CD14-positive monocyte (primary cell): Measurements from ENCODE around the gene PCGF3. TPM values are rescaled to one million over a fixed set of nuclear protein-coding genes. Genes with fewer than 3 reads are reported as not detected.

Experiments used
- DNase-seq, 3 donors: peaks; one replicate each; pipeline ENCODE4 v3.0.0-alpha.2; 2011 to 2022
- H2AFZ ChIP-seq: 2 replicates; pipeline ENCODE4 v1.6.0; 2012; ENCODE audit warnings: mild to moderate bottlenecking, low read depth, low read length, inconsistent platforms; ENCODE audit not compliant: insufficient read depth, poor library complexity, severe bottlenecking
- H3K27ac ChIP-seq, 2 donors: 1 replicate in 1 of 2; 2 replicates in 1 of 2; pipeline ENCODE4 v1.5.1; 2012 to 2013; ENCODE audit warnings: low read length in 2 of 2, control low read depth in 1 of 2, inconsistent platforms in 1 of 2, low read depth in 1 of 2, mild to moderate bottlenecking in 1 of 2
- H3K27me3 ChIP-seq, 2 donors: one replicate each; pipeline versions ENCODE4 v1.6.0 to v1.6.1; 2011 to 2013; ENCODE audit warnings: low read length in 2 of 2; ENCODE audit not compliant: control insufficient read depth in 2 of 2, insufficient read depth in 2 of 2
- H3K36me3 ChIP-seq, 2 donors: replicated peaks in 1 of 2; 1 replicate in 1 of 2; 2 replicates in 1 of 2; pipeline versions ENCODE4 v1.5.1 to v1.6.1; 2012 to 2013; ENCODE audit warnings: low read length in 2 of 2, control low read depth in 1 of 2, inconsistent platforms in 1 of 2, mild to moderate bottlenecking in 1 of 2; ENCODE audit not compliant: insufficient read depth in 2 of 2, control insufficient read depth in 1 of 2
- H3K4me1 ChIP-seq, 2 donors: 1 replicate in 1 of 2; 2 replicates in 1 of 2; pipeline versions ENCODE4 v1.5.1 to v1.6.1; 2012 to 2013; ENCODE audit warnings: low read length in 2 of 2, control low read depth in 1 of 2, inconsistent platforms in 1 of 2, mild to moderate bottlenecking in 1 of 2, moderate library complexity in 1 of 2; ENCODE audit not compliant: insufficient read depth in 2 of 2, control insufficient read depth in 1 of 2
- H3K4me2 ChIP-seq: replicated peaks from 2 replicates; pipeline ENCODE3; 2012; ENCODE audit warnings: low read length, moderate library complexity, mild to moderate bottlenecking; ENCODE audit not compliant: poor library complexity, severe bottlenecking; ENCODE audit errors: extremely low read depth
- H3K4me3 ChIP-seq, 3 experiments: fragments of 200-600 bp in 1 of 3; sonication (generic) in 1 of 3; replicated peaks in 1 of 3; 1 replicate in 2 of 3; 2 replicates in 1 of 3; pipeline ENCODE4 v1.5.1; 2011 to 2013; ENCODE audit warnings: low read length in 3 of 3, mild to moderate bottlenecking in 3 of 3, control low read depth in 2 of 3, low read depth in 2 of 3, inconsistent platforms in 1 of 3, moderate library complexity in 1 of 3
- H3K79me2 ChIP-seq: 2 replicates; pipeline ENCODE4 v1.6.0; 2012; ENCODE audit warnings: mild to moderate bottlenecking, control low read depth, inconsistent platforms, low read length, moderate library complexity; ENCODE audit not compliant: insufficient read depth
- H3K9ac ChIP-seq: 2 replicates; pipeline ENCODE4 v1.6.0; 2017; ENCODE audit warnings: low read length, mild to moderate bottlenecking; ENCODE audit not compliant: insufficient read depth, poor library complexity, severe bottlenecking
- H3K9me3 ChIP-seq, 2 donors: replicated peaks in 1 of 2; 1 replicate in 1 of 2; 2 replicates in 1 of 2; pipeline versions ENCODE4 v1.5.1 to v1.6.1; 2012 to 2013; ENCODE audit warnings: low read length in 2 of 2, control low read depth in 1 of 2; ENCODE audit not compliant: control insufficient read depth in 1 of 2, insufficient read depth in 1 of 2
- H4K20me1 ChIP-seq: 2 replicates; pipeline ENCODE4 v1.6.0; 2012; ENCODE audit warnings: mild to moderate bottlenecking, low read length, control low read depth, moderate library complexity; ENCODE audit not compliant: insufficient read depth
- H3K27ac Mint-ChIP-seq, 7 donors: one replicate each; pipeline ENCODE4 v1.8.0; 2020; ENCODE audit warnings: mild to moderate bottlenecking in 7 of 7, mixed read lengths in 7 of 7, moderate library complexity in 6 of 7, inconsistent platforms in 2 of 7
- H3K27me3 Mint-ChIP-seq, 3 donors: one replicate each; pipeline ENCODE4 v1.8.0; 2021 to 2022; ENCODE audit warnings: low read depth in 3 of 3, mild to moderate bottlenecking in 3 of 3, mixed read lengths in 3 of 3, moderate library complexity in 3 of 3, inconsistent platforms in 1 of 3
- H3K36me3 Mint-ChIP-seq, 2 donors: one replicate each; pipeline ENCODE4 v1.8.0; 2020; ENCODE audit warnings: mixed read lengths in 2 of 2, inconsistent platforms in 1 of 2, mild to moderate bottlenecking in 1 of 2
- H3K4me1 Mint-ChIP-seq: one replicate; pipeline ENCODE4 v1.8.0; 2020; ENCODE audit warnings: mild to moderate bottlenecking, mixed read lengths
- H3K4me3 Mint-ChIP-seq, 2 donors: one replicate each; pipeline ENCODE4 v1.8.0; 2020; ENCODE audit warnings: mild to moderate bottlenecking in 2 of 2, mixed read lengths in 2 of 2, moderate library complexity in 1 of 2
- H3K9me3 Mint-ChIP-seq, 7 donors: one replicate each; pipeline ENCODE4 v1.8.0; 2020 to 2022; ENCODE audit warnings: mixed read lengths in 7 of 7, mild to moderate bottlenecking in 6 of 7, moderate library complexity in 6 of 7, inconsistent platforms in 2 of 7
- whole genome bisulfite sequencing: methylation state at CpG from one replicate; pipeline ENCODE4 v1.1.5; 2013; ENCODE audit warnings: missing lambda C conversion rate; ENCODE audit not compliant: insufficient coverage; 5-methylcytosine and 5-hydroxymethylcytosine counted together
- intact Hi-C, 2 donors: fragments of 100-400 bp; cut with micrococcal nuclease; formaldehyde crosslinking; loops; one replicate each; pipeline versions ENCODE4 v1.15.0 to v1.15.1; 2023
- polyA plus RNA-seq, 3 donors: library from polyadenylated mRNA; depleted of rRNA in 1 of 3; unstranded in 2 of 3; stranded (reverse) in 1 of 3; fragments of 300-500 nt in 2 of 3; fragments of >200 nt in 1 of 3; fragmentation: Illumina TruSeq in 2 of 3; gene quantifications; 1 replicate in 2 of 3; 2 replicates in 1 of 3; pipeline ENCODE4 v1.2.3, GENCODE V29; 2012 to 2021
- TF ChIP-seq, protein P1 (sequence below): fragments of 200-600 bp; IDR thresholded peaks from one replicate; pipeline ENCODE4 v1.8.0; 2022; ENCODE audit warnings: antibody characterized with exemption, mild to moderate bottlenecking

PCGF3 gene
- polyA plus RNA-seq, 3 donors, result 7.0 to 163 (median 8.3) TPM

DNA sequence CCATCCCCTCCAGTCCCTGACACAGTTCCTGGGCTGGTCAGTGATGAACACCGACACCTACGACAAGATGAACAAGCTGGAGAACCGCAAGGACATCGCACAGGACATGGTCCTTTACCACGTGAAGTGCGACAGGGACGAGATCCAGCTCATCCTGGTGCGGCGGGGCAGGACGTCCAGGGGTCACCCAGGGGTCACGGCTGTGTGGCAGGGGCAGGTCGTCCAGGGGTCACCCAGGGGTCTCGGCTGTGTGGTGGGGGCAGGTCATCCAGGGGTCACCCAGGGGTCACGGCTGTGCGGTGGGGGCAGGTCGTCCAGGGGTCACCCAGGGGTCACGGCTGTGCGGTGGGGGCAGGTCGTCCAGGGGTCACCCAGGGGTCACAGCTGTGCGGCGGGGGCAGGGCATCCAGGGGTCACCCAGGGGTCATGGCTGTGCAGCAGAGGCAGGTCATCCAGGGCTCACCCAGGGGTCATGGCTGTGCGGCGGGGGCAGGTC lies 48.2 kb upstream of the PCGF3 start:
- no peak overlapping the region for H3K27ac Mint-ChIP-seq
- Histone ChIP-seq H3K4me2 (no peak overlapping the region), H4K20me1 (no peaks in the 10 kb centered on the region), H3K79me2 (no peaks in the 10 kb centered on the region), H3K27me3 (no peaks in the 10 kb centered on the region), H3K9ac (no peak overlapping the region), H3K9me3 (peaks cover 0 to 9% of the 10 kb centered on the region in 2 donors), H3K36me3 (no peaks in the 10 kb centered on the region), H2AFZ (no peak overlapping the region), H3K4me1 (no peaks in the 10 kb centered on the region), H3K4me3 (no peak overlapping the region), H3K27ac (no peak overlapping the region)
- DNase-seq, result no peak
- intact Hi-C loops, result no loop called here
- peaks cover 0 to 19% (median 14%) of the 10 kb centered on the region in 7 donors for H3K9me3 Mint-ChIP-seq
- H3K27me3 Mint-ChIP-seq, result peaks cover 3 to 4% (median 3%) of the 10 kb centered on the region in 3 donors
- no peaks in the 10 kb centered on the region for H3K36me3 Mint-ChIP-seq
- H3K4me3 Mint-ChIP-seq, result no peak overlapping the region
- TF ChIP-seq, protein P1, sequence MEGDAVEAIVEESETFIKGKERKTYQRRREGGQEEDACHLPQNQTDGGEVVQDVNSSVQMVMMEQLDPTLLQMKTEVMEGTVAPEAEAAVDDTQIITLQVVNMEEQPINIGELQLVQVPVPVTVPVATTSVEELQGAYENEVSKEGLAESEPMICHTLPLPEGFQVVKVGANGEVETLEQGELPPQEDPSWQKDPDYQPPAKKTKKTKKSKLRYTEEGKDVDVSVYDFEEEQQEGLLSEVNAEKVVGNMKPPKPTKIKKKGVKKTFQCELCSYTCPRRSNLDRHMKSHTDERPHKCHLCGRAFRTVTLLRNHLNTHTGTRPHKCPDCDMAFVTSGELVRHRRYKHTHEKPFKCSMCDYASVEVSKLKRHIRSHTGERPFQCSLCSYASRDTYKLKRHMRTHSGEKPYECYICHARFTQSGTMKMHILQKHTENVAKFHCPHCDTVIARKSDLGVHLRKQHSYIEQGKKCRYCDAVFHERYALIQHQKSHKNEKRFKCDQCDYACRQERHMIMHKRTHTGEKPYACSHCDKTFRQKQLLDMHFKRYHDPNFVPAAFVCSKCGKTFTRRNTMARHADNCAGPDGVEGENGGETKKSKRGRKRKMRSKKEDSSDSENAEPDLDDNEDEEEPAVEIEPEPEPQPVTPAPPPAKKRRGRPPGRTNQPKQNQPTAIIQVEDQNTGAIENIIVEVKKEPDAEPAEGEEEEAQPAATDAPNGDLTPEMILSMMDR, result no peak
- 89% methylated on average over 23 of the region's 23 CpGs for WGBS
- no peaks in the 10 kb centered on the region for H3K4me1 Mint-ChIP-seq

DNA sequence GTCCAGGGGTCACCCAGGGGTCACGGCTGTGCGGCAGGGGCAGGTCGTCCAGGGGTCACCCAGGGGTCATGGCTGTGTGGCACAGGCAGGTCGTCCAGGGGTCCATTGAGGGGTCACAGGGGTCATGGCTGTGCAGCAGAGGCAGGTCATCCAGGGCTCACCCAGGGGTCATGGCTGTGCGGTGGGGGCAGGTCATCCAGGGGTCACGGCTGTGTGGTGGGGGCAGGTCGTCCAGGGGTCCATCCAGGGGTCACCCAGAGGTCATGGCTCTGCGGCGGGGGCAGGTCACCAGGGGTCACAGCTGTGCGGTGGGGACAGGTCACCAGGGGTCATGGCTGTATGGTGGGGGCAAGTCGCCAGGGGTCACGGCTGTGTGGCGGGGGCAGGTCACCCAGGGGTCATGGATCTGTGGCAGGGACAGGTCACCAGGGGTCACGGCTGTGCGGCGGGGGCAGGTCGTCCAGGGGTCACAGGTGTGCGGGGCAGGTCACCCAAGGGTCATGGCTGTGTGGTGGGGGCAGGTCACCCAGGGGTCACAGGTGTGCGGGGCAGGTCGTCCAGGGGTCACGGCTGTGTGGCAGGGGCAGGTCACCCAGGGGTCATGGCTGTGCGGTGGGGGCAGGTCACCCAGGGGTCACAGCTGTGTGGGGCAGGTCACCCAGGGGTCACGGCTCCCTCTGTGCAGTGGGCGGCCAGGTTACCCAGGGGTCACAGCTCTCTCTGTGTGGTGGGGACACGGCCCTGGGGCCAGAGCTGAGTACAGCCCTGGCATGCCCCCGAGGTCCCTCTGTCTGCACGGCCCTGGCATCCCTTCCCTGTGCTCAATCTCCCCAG lies 47.6 kb upstream of the PCGF3 start:
- Histone ChIP-seq H3K79me2 (no peaks in the 10 kb centered on the region), H3K9me3 (peaks cover 0 to 9% of the 10 kb centered on the region in 2 donors), H3K4me2 (no peak overlapping the region), H2AFZ (no peak overlapping the region), H3K4me3 (no peak overlapping the region), H4K20me1 (no peaks in the 10 kb centered on the region), H3K27me3 (no peaks in the 10 kb centered on the region), H3K4me1 (peaks cover 1 to 2% of the 10 kb centered on the region in 2 donors), H3K27ac (no peak overlapping the region), H3K36me3 (no peaks in the 10 kb centered on the region), H3K9ac (no peak overlapping the region)
- peaks cover 1% of the 10 kb centered on the region for H3K4me1 Mint-ChIP-seq
- DNase-seq, result no peak
- H3K9me3 Mint-ChIP-seq, result peaks cover 0 to 19% (median 15%) of the 10 kb centered on the region in 7 donors
- 94% methylated on average over 26 of the region's 27 CpGs for WGBS
- intact Hi-C loops, result no loop called here
- H3K36me3 Mint-ChIP-seq, result no peaks in the 10 kb centered on the region
- peaks cover 2 to 3% (median 3%) of the 10 kb centered on the region in 3 donors for H3K27me3 Mint-ChIP-seq
- no peak overlapping the region for H3K4me3 Mint-ChIP-seq
- no peak overlapping the region for H3K27ac Mint-ChIP-seq
- TF ChIP-seq, protein P1, result no peak
